HCT116 (cell line): Measurements from ENCODE around the gene MLXIPL. TPM values are rescaled to one million over a fixed set of nuclear protein-coding genes. Genes with fewer than 3 reads are reported as not detected.
A peak's percentile ranks its signal among the peaks of the same experiment; 100 is the strongest.

Experiments
- ATAC-seq: fragments of 200-7000 bp; cut with Tn5 transposase; 2 replicates; pipeline ENCODE4 v1.9.1; 2020; ENCODE audit warnings: mild to moderate bottlenecking, moderate library complexity
- BruUV-seq: library from RNA; stranded (reverse); fragments of 400-500 nt; replicated peaks from 2 replicates; lab custom pipeline; 2021; lab: Mats Ljungman, UMichigan
- CTCF ChIA-PET: fragments of 300-600 bp; sonication (Branson Sonifier 250); formaldehyde crosslinking; loops from one replicate; lab custom pipeline; 2021; ENCODE audit warnings: antibody characterized with exemption; lab: Charles Lee
- POLR2A ChIA-PET: fragments of 300-600, 350-600 bp; sonication (Branson Sonifier 250); formaldehyde crosslinking; loops from one replicate; lab custom pipeline; 2021; ENCODE audit warnings: antibody characterized with exemption; lab: Charles Lee
- RAD21 ChIA-PET, 2 experiments: fragments of 300-600 bp; sonication (Branson Sonifier 250); formaldehyde crosslinking; loops; one replicate each; lab custom pipeline; 2023; ENCODE audit warnings: low total read pairs in 2 of 2; ENCODE audit not compliant: uncharacterized antibody in 2 of 2, unreplicated experiment in 2 of 2, low non-redundant PET in 1 of 2; lab: Charles Lee
- DNase-seq: peaks from one replicate; pipeline ENCODE4 v3.0.0-alpha.2; 2010; ENCODE audit warnings: low read depth, low spot score
- H2AFZ ChIP-seq: fragments of 200-600 bp; shearing (Covaris generic), sonication (generic); 2 replicates; pipeline ENCODE4 v1.6.1; 2017; ENCODE audit warnings: low read depth, mixed run types, mixed read lengths, antibody characterized with exemption, low read length; ENCODE audit not compliant: poor library complexity, severe bottlenecking
- H3K27ac ChIP-seq: 2 replicates; pipeline ENCODE4 v1.5.1; 2012; ENCODE audit warnings: low read depth, low read length
- H3K27me3 ChIP-seq: fragments of 200-600 bp; sonication (generic); 2 replicates; pipeline ENCODE4 v1.6.1; 2016; ENCODE audit warnings: mixed run types, low read length, mixed read lengths; ENCODE audit not compliant: insufficient read depth
- H3K36me3 ChIP-seq, 2 experiments: fragments of 200-500 bp in 1 of 2; fragments of 200-600 bp in 1 of 2; sonication (Bioruptor generic) in 1 of 2; sonication (generic) in 1 of 2; 2 replicates each; pipeline versions ENCODE4 v1.5.1 to v1.6.1; 2014 to 2016; ENCODE audit warnings: low read length in 2 of 2, inconsistent platforms in 1 of 2, mixed read lengths in 1 of 2, mixed run types in 1 of 2; ENCODE audit not compliant: insufficient read depth in 2 of 2, control insufficient read depth in 1 of 2
- H3K4me1 ChIP-seq, 2 experiments: fragments of 200-600 bp in 1 of 2; sonication (generic) in 1 of 2; 2 replicates each; pipeline versions ENCODE4 v1.5.1 to v1.6.1; 2012 to 2017; ENCODE audit warnings: low read length in 2 of 2, inconsistent platforms in 1 of 2, mild to moderate bottlenecking in 1 of 2, mixed read lengths in 1 of 2, mixed run types in 1 of 2, moderate library complexity in 1 of 2; ENCODE audit not compliant: insufficient read depth in 2 of 2, control insufficient read depth in 1 of 2
- H3K4me2 ChIP-seq: fragments of 200-600 bp; sonication (generic); 2 replicates; pipeline ENCODE4 v1.6.1; 2017; ENCODE audit warnings: mixed run types, low read length, mixed read lengths
- H3K4me3 ChIP-seq, 2 experiments: fragments of 200-600 bp in 1 of 2; sonication (generic) in 1 of 2; replicated peaks in 1 of 2; 2 replicates each; pipeline ENCODE4 v1.5.1; 2011 to 2016; ENCODE audit warnings: low read length in 2 of 2, control low read depth in 1 of 2, low read depth in 1 of 2, mild to moderate bottlenecking in 1 of 2, mixed read lengths in 1 of 2, mixed run types in 1 of 2
- H3K79me2 ChIP-seq: fragments of 200-600 bp; sonication (generic); 2 replicates; pipeline ENCODE4 v1.6.1; 2017; ENCODE audit warnings: mild to moderate bottlenecking, mixed run types, low read length, moderate library complexity, mixed read lengths; ENCODE audit not compliant: insufficient read depth
- H3K9ac ChIP-seq: fragments of 200-600 bp; sonication (generic); 2 replicates; pipeline ENCODE4 v1.6.1; 2016; ENCODE audit warnings: low read length, mixed read lengths
- H3K9me2 ChIP-seq: fragments of 200-600 bp; sonication (generic), shearing (Covaris generic); 2 replicates; pipeline ENCODE4 v1.6.1; 2017; ENCODE audit warnings: mixed run types, mild to moderate bottlenecking, moderate library complexity; ENCODE audit not compliant: insufficient read depth
- H3K9me3 ChIP-seq, 2 experiments: fragments of 200-500 bp in 1 of 2; fragments of 200-600 bp in 1 of 2; sonication (Bioruptor generic) in 1 of 2; sonication (generic) in 1 of 2; 2 replicates each; pipeline ENCODE4 v1.6.1; 2014 to 2017; ENCODE audit warnings: low read length in 2 of 2, mixed read lengths in 2 of 2, inconsistent platforms in 1 of 2, low read depth in 1 of 2, mild to moderate bottlenecking in 1 of 2, mixed run types in 1 of 2, moderate library complexity in 1 of 2; ENCODE audit not compliant: control insufficient read depth in 1 of 2, insufficient read depth in 1 of 2
- H4K20me1 ChIP-seq: fragments of 200-600 bp; sonication (generic), shearing (Covaris generic); 2 replicates; pipeline ENCODE4 v1.6.1; 2017; ENCODE audit warnings: mixed run types, mild to moderate bottlenecking, moderate library complexity; ENCODE audit not compliant: insufficient read depth
- CBX3 ChIP-seq: IDR thresholded peaks from 2 replicates; pipeline ENCODE4 v1.6.1; 2012; ENCODE audit warnings: low read depth
- CEBPB ChIP-seq: IDR thresholded peaks from 2 replicates; pipeline ENCODE4 v1.6.1; 2012; ENCODE audit warnings: low read depth
- CTCF ChIP-seq, 3 experiments: fragments of 200-600 bp in 1 of 3; sonication (generic) in 1 of 3; IDR thresholded peaks in 2 of 3; conservative IDR thresholded peaks in 1 of 3; 2 replicates each; pipeline ENCODE4 v1.5.1; 2012 to 2017; ENCODE audit warnings: low read depth in 2 of 3, low read length in 2 of 3, antibody characterized with exemption in 1 of 3, borderline replicate concordance in 1 of 3, control low read depth in 1 of 3, mild to moderate bottlenecking in 1 of 3, mixed read lengths in 1 of 3, mixed run types in 1 of 3, moderate library complexity in 1 of 3; ENCODE audit not compliant: insufficient read depth in 1 of 3
- EGR1 ChIP-seq: IDR thresholded peaks from 2 replicates; pipeline ENCODE4 v1.6.1; 2012; ENCODE audit warnings: low read depth
- ELF1 ChIP-seq: IDR thresholded peaks from 2 replicates; pipeline ENCODE4 v1.6.1; 2012; ENCODE audit warnings: low read depth, borderline replicate concordance
- EZH2 ChIP-seq: fragments of 200-600 bp; sonication (generic); IDR thresholded peaks from 2 replicates; pipeline ENCODE4 v1.6.1; 2017; ENCODE audit warnings: antibody characterized with exemption, mixed run types
- EZH2phosphoT487 ChIP-seq: fragments of 200-600 bp; IDR thresholded peaks from 2 replicates; pipeline ENCODE4 v1.6.1; 2018; ENCODE audit warnings: antibody characterized with exemption, borderline replicate concordance
- FOSL1 ChIP-seq: IDR thresholded peaks from 2 replicates; pipeline ENCODE4 v1.6.1; 2012; ENCODE audit warnings: low read depth
- POLR2A ChIP-seq: IDR thresholded peaks from 2 replicates; pipeline ENCODE4 v1.7.0; 2011; ENCODE audit warnings: borderline replicate concordance; ENCODE audit not compliant: insufficient read depth, insufficient read length; ENCODE audit errors: extremely low read depth
- POLR2AphosphoS5 ChIP-seq: IDR thresholded peaks from 2 replicates; pipeline ENCODE4 v1.6.1; 2011; ENCODE audit warnings: mild to moderate bottlenecking, low read depth, low read length, moderate library complexity
- RAD21 ChIP-seq: IDR thresholded peaks from 2 replicates; pipeline ENCODE4 v1.6.1; 2012; ENCODE audit warnings: low read depth, mild to moderate bottlenecking
- REST ChIP-seq: IDR thresholded peaks from 2 replicates; pipeline ENCODE4 v1.6.1; 2012; ENCODE audit warnings: low read depth
- SIN3A ChIP-seq: IDR thresholded peaks from 2 replicates; pipeline ENCODE4 v1.6.1; 2012; ENCODE audit warnings: low read depth
- SP1 ChIP-seq: IDR thresholded peaks from 2 replicates; pipeline ENCODE4 v1.6.1; 2012; ENCODE audit warnings: low read depth
- SRF ChIP-seq: IDR thresholded peaks from 2 replicates; pipeline ENCODE4 v1.6.1; 2012; ENCODE audit warnings: low read depth
- TCF7L2 ChIP-seq: IDR thresholded peaks from 2 replicates; pipeline ENCODE4 v1.7.0; 2011; ENCODE audit warnings: borderline replicate concordance, inconsistent platforms; ENCODE audit not compliant: insufficient read depth, insufficient read length; ENCODE audit errors: extremely low read depth
- YY1 ChIP-seq: IDR thresholded peaks from 2 replicates; pipeline ENCODE4 v1.6.1; 2011; ENCODE audit warnings: low read length, low read depth, moderate library complexity, mild to moderate bottlenecking; ENCODE audit not compliant: insufficient replicate concordance; ENCODE audit errors: extremely low read depth
- ZNF274 ChIP-seq: fragments of 200-500 bp; sonication (Bioruptor generic); IDR thresholded peaks from 2 replicates; pipeline ENCODE4 v1.6.1; 2014; ENCODE audit warnings: mild to moderate bottlenecking, low read depth, low read length, inconsistent platforms
- intact Hi-C: fragments of 100-400 bp; cut with micrococcal nuclease; formaldehyde crosslinking; loops from 2 replicates; pipeline ENCODE4 v1.10.0; 2022
- total RNA-seq: library from RNA; stranded (reverse); gene quantifications from one replicate; pipeline ENCODE4 v1.2.1, GENCODE V29; 2021; ENCODE audit not compliant: unreplicated experiment
- TF ChIP-seq, protein P1 (sequence below): IDR thresholded peaks from 2 replicates; pipeline ENCODE4 v1.6.1; 2011; ENCODE audit warnings: mild to moderate bottlenecking, low read length, moderate library complexity; ENCODE audit not compliant: insufficient replicate concordance; ENCODE audit errors: extremely low read depth
- TF ChIP-seq, protein P2 (sequence below): IDR thresholded peaks from 2 replicates; pipeline ENCODE4 v1.6.1; 2012
- TF ChIP-seq, protein P3 (sequence below): IDR thresholded peaks from 2 replicates; pipeline ENCODE4 v1.6.1; 2012

The MLXIPL gene
- total RNA-seq, 1 experiment from 2014 or later: 79.4 TPM

DNA sequence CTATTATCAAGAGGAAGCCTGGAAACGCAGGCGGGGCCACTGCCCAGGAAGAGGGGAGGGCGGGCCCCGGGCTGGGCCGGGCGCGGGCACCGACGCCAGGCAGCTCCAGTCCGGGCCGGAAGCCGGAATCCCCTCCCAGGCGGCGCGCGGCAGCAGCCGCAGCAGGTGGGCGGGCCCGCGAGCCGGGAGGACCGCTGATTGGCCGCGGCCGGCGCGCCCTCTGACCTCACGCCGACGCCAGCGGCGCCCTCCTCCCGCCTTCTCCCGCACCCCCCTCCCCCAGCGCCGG lies 67.3 kb downstream of the MLXIPL start:
- intact Hi-C loops: loop anchor here (1.0 kb wide), 1 partner anchor 35 kb away; the partner anchor contains the start of gene BAZ1B
- Histone ChIP-seq H3K4me2 (peak overlapping the region; percentile 90), H3K4me3 (peak overlapping the region; percentile 94 to 99), H3K27me3 (no peaks in the 10 kb centered on the region), H3K79me2 (peaks cover 49% of the 10 kb centered on the region), H4K20me1 (no peaks in the 10 kb centered on the region), H3K4me1 (peaks cover 16 to 35% of the 10 kb centered on the region in 2 experiments), H3K9ac (peak overlapping the region; percentile 89), H2AFZ (no peak overlapping the region), H3K9me2 (no peaks in the 10 kb centered on the region), H3K9me3 (no peaks in the 10 kb centered on the region), H3K27ac (peak overlapping the region; percentile 99), H3K36me3 (peaks cover 0 to 6% of the 10 kb centered on the region in 2 experiments; a peak in 3 of 4 replicates)
- peak; percentile 91 for ATAC-seq
- ChIA-PET POLR2A (interaction anchor here (0.8 to 1.1 kb wide), 3 partner anchors 9 to 35 kb away, joined by 3 to 5 read pairs (median 3); partner anchors contain the start of gene BAZ1B), RAD21 (no interaction called here), CTCF (no interaction called here)
- peak; percentile 75 for DNase-seq
- BruUV-seq: no TSS peak
- TF ChIP-seq, protein P1, sequence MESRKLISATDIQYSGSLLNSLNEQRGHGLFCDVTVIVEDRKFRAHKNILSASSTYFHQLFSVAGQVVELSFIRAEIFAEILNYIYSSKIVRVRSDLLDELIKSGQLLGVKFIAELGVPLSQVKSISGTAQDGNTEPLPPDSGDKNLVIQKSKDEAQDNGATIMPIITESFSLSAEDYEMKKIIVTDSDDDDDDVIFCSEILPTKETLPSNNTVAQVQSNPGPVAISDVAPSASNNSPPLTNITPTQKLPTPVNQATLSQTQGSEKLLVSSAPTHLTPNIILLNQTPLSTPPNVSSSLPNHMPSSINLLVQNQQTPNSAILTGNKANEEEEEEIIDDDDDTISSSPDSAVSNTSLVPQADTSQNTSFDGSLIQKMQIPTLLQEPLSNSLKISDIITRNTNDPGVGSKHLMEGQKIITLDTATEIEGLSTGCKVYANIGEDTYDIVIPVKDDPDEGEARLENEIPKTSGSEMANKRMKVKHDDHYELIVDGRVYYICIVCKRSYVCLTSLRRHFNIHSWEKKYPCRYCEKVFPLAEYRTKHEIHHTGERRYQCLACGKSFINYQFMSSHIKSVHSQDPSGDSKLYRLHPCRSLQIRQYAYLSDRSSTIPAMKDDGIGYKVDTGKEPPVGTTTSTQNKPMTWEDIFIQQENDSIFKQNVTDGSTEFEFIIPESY: no peak
- TF ChIP-seq EZH2 (no peak), SP1 (peak; percentile 37; the same call in 1 of the 2 replicates), YY1 (peak; percentile 19), EGR1 (no peak), SRF (no peak), CBX3 (no peak), POLR2A (no peak), REST (no peak), EZH2phosphoT487 (no peak), SIN3A (0 out of 2 replicates have a peak, but pooled peaks have one; percentile 61), FOSL1 (no peak), CTCF (IDR thresholded peaks at IDR 0.05 in 2 of 3, conservative IDR thresholded peaks at IDR 0.05 in 1 of 3; ENCODE audit: borderline replicate concordance in 1 of 3, insufficient read depth in 1 of 3, low read depth in 2 of 3, low read length in 2 of 3) (no peak), TCF7L2 (no peak), ELF1 (no peak; the same call in 1 of the 2 replicates), CEBPB (no peak), RAD21 (no peak), ZNF274 (no peak), POLR2AphosphoS5 (peak; percentile 70)
- TF ChIP-seq, protein P2, sequence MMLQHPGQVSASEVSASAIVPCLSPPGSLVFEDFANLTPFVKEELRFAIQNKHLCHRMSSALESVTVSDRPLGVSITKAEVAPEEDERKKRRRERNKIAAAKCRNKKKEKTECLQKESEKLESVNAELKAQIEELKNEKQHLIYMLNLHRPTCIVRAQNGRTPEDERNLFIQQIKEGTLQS: no peak
- TF ChIP-seq, protein P3, sequence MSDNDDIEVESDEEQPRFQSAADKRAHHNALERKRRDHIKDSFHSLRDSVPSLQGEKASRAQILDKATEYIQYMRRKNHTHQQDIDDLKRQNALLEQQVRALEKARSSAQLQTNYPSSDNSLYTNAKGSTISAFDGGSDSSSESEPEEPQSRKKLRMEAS: peak; percentile 31; the same call in 1 of the 2 replicates
